ENCODE data around the gene FOXC1. TPM values are rescaled to one million over a fixed set of nuclear protein-coding genes. Genes with fewer than 3 reads are reported as not detected.

Gene FOXC1
- total RNA-seq, 1 experiment from 2014 or later: not detected

GRCh38 chr6:1612299-1612973 lies 2.7 kb downstream of the FOXC1 start:
- Histone ChIP-seq H2AFZ (ENCODE audit: low read length) (no peak overlapping the region), H2BK20ac (ENCODE audit: low read depth, low read length, poor library complexity, severe bottlenecking) (no peak overlapping the region), H3K27me3 (ENCODE audit: insufficient read depth, low read length) (peaks cover 76% of the 10 kb centered on the region), H3K18ac (ENCODE audit: insufficient read length, low read depth, low read length) (no peak overlapping the region), H2BK120ac (ENCODE audit: low read depth, low read length, poor library complexity, severe bottlenecking) (no peak overlapping the region), H2BK5ac (ENCODE audit: insufficient read length, low read length) (no peak overlapping the region), H4K91ac (ENCODE audit: insufficient read length, low read depth, low read length) (no peak overlapping the region), H3T11ph (ENCODE audit: low read length) (no peak overlapping the region), H3K27ac (ENCODE audit: insufficient read length, low read depth, low read length) (no peak overlapping the region), H3K4me2 (ENCODE audit: insufficient read depth, insufficient read length, low read length) (no peak overlapping the region), H4K5ac (ENCODE audit: insufficient read length, low read depth, low read length) (no peak overlapping the region), H3K9me3 (ENCODE audit: control insufficient read depth, low read depth, low read length) (no peaks in the 10 kb centered on the region), H3K4me1 (ENCODE audit: insufficient read depth, low read length) (no peaks in the 10 kb centered on the region; the same call in 1 of the 2 replicates), H3K14ac (ENCODE audit: insufficient read depth, low read length) (no peak overlapping the region), H3K23ac (ENCODE audit: insufficient read length, low read depth, low read length) (no peak overlapping the region), H4K20me1 (ENCODE audit: control insufficient read depth, insufficient read depth, insufficient read length) (no peaks in the 10 kb centered on the region), H3K79me2 (ENCODE audit: insufficient read depth, low read length) (no peaks in the 10 kb centered on the region), H2AK5ac (ENCODE audit: insufficient read length, low read length) (no peak overlapping the region), H2BK12ac (ENCODE audit: insufficient read length, low read depth, low read length) (no peak overlapping the region), H2BK15ac (ENCODE audit: low read depth, low read length) (no peak overlapping the region), H3K4ac (ENCODE audit: low read depth, low read length) (no peak overlapping the region), H3K23me2 (ENCODE audit: insufficient read length, low read depth, low read length, poor library complexity, severe bottlenecking) (peaks cover 13% of the 10 kb centered on the region), H3K79me1 (ENCODE audit: insufficient read depth, low read depth, low read length, poor library complexity, severe bottlenecking) (no peaks in the 10 kb centered on the region), H3K9ac (ENCODE audit: extremely low read depth, insufficient read length, low read length) (no peak overlapping the region), H4K8ac (replicated peaks; ENCODE audit: insufficient read length, low read depth, low read length) (no peak overlapping the region), H3K56ac (ENCODE audit: insufficient read length, low read depth, low read length) (no peak overlapping the region)
- WGBS (ENCODE audit: extremely low coverage, insufficient read length, low lambda C conversion rate): no CpG with 5 or more reads among the region's 10 CpGs
- peaks cover 87% of the 10 kb centered on the region for H3K27me3 Mint-ChIP-seq (ENCODE audit: low read depth)
- H3K4me1 Mint-ChIP-seq: peaks cover 17 to 30% of the 10 kb centered on the region in 2 experiments
- DNase-seq: no peak
- peaks cover 0 to 4% of the 10 kb centered on the region in 2 experiments; a peak in 3 of 5 replicates for H3K9me3 Mint-ChIP-seq
- TF ChIP-seq CTCF (conservative IDR thresholded peaks at IDR 0.05): no peak
- H3K4me3 Mint-ChIP-seq: peak overlapping the region in 1 of 2 experiments; percentile 70; a peak in 4 of 5 replicates
- H3K27ac Mint-ChIP-seq: no peak overlapping the region
- no peaks in the 10 kb centered on the region for H3K36me3 Mint-ChIP-seq (ENCODE audit: insufficient read depth in 1 of 3, low read depth in 3 of 3)

All from H9 (cell line).